K562 (cell line): Measurements from ENCODE around the gene NR6A1. TPM values are rescaled to one million over a fixed set of nuclear protein-coding genes. Genes with fewer than 3 reads are reported as not detected.

Experiments
- ATAC-seq: fragments of 200-7000 bp; cut with Tn5 transposase; 3 replicates; pipeline ENCODE4 v1.9.1; 2020; ENCODE audit warnings: moderate library complexity
- BruUV-seq: library from RNA; stranded (reverse); fragments of 400-500 nt; replicated peaks from 2 replicates; lab custom pipeline; 2021; lab: Mats Ljungman, UMichigan
- CTCF ChIA-PET: fragments of 300-600 bp; formaldehyde crosslinking; extraction: SDS; loops from one replicate; lab custom pipeline; 2021; ENCODE audit warnings: low intra/inter-chr PET ratio; lab: Yijun Ruan, JAX
- POLR2A ChIA-PET: fragments of 300-600, 350-650 bp; sonication (Branson Sonifier 250); formaldehyde crosslinking; extraction: SDS; loops from one replicate; lab custom pipeline; 2021; ENCODE audit warnings: antibody characterized with exemption, inconsistent platforms; lab: Yijun Ruan, JAX
- DNase-seq, 4 experiments: peaks; one replicate each; pipeline versions ENCODE4 v3.0.0 to v3.0.0-alpha.2; 2011 to 2018; ENCODE audit warnings: low spot score in 3 of 4, mixed read lengths in 3 of 4; ENCODE audit errors: extremely low read depth in 1 of 4
- FAIRE-seq: peaks from 2 replicates; lab custom pipeline; 2011; peaks lifted over from hg19 to GRCh38; lab: Jason Lieb, UNC
- H2AFZ ChIP-seq: 2 replicates; pipeline ENCODE4 v1.6.0; 2011; ENCODE audit warnings: low read depth, low read length, control low read depth, inconsistent platforms
- H3K27ac ChIP-seq: fragments of 200-600 bp; 3 replicates; pipeline ENCODE4 v1.8.0; 2011; ENCODE audit warnings: low read depth, mild to moderate bottlenecking, control low read depth, inconsistent platforms, low read length, moderate library complexity, mixed read lengths; ENCODE audit errors: extremely low read depth
- H3K27me3 ChIP-seq, 2 experiments: fragments of 300-600 bp in 1 of 2; 2 replicates in 1 of 2; 3 replicates in 1 of 2; pipeline versions ENCODE4 v1.6.0 to v1.8.0; 2011; ENCODE audit warnings: inconsistent platforms in 2 of 2, low read length in 2 of 2, mild to moderate bottlenecking in 1 of 2, mixed read lengths in 1 of 2, moderate library complexity in 1 of 2; ENCODE audit not compliant: control insufficient read depth in 2 of 2, insufficient read depth in 2 of 2
- H3K36me3 ChIP-seq: fragments of 300-600 bp; 3 replicates; pipeline ENCODE4 v1.8.0; 2011; ENCODE audit warnings: mild to moderate bottlenecking, low read length, inconsistent platforms; ENCODE audit not compliant: control insufficient read depth, insufficient read depth
- H3K4me1 ChIP-seq, 2 experiments: fragments of 200-600 bp in 1 of 2; replicated peaks in 1 of 2; 2 replicates in 1 of 2; 3 replicates in 1 of 2; pipeline versions ENCODE4 v1.5.1 to v1.8.0; 2011; ENCODE audit warnings: inconsistent platforms in 2 of 2, low read length in 2 of 2, mild to moderate bottlenecking in 1 of 2, mixed read lengths in 1 of 2, moderate library complexity in 1 of 2; ENCODE audit not compliant: control insufficient read depth in 2 of 2, insufficient read depth in 2 of 2
- H3K4me2 ChIP-seq: 2 replicates; pipeline ENCODE4 v1.6.1; 2011; ENCODE audit warnings: low read length, control low read depth, inconsistent platforms, mixed read lengths; ENCODE audit not compliant: insufficient read depth
- H3K4me3 ChIP-seq: fragments of 200-600 bp; sonication (generic), shearing (Covaris generic); 2 replicates; pipeline ENCODE4 v1.5.1; 2016; ENCODE audit warnings: control low read depth, inconsistent platforms
- H3K79me2 ChIP-seq: fragments of 200-600 bp; 3 replicates; pipeline ENCODE4 v1.8.0; 2011; ENCODE audit warnings: low read length, inconsistent platforms; ENCODE audit not compliant: control insufficient read depth, insufficient read depth
- H3K9ac ChIP-seq, 2 experiments: 2 replicates each; pipeline versions ENCODE4 v1.6.0 to v1.6.1; 2011; ENCODE audit warnings: low read depth in 2 of 2, low read length in 2 of 2, control low read depth in 1 of 2, inconsistent platforms in 1 of 2, mild to moderate bottlenecking in 1 of 2, mixed read lengths in 1 of 2; ENCODE audit not compliant: insufficient read depth in 1 of 2
- H3K9me1 ChIP-seq: one replicate; pipeline ENCODE4 v1.6.0; 2011; ENCODE audit warnings: inconsistent platforms, mild to moderate bottlenecking, low read length, moderate library complexity; ENCODE audit not compliant: control insufficient read depth, insufficient read depth
- H3K9me3 ChIP-seq: replicated peaks from 2 replicates; pipeline ENCODE4 v1.5.1; 2011; ENCODE audit warnings: low read depth, low read length, inconsistent platforms; ENCODE audit not compliant: control insufficient read depth, insufficient read depth
- H4K20me1 ChIP-seq: replicated peaks from 2 replicates; pipeline ENCODE4 v1.6.1; 2011; ENCODE audit warnings: low read length, inconsistent platforms, mixed read lengths; ENCODE audit not compliant: control insufficient read depth, insufficient read depth
- CREBBP ChIP-seq: IDR thresholded peaks from one replicate; pipeline ENCODE4 v1.6.1; 2012; ENCODE audit warnings: low read depth, mild to moderate bottlenecking, control low read depth, inconsistent platforms, low read length
- CSDE1 ChIP-seq, 2 experiments: fragments of 450-650 bp; IDR thresholded peaks; 2 replicates each; pipeline ENCODE4 v1.6.1; 2016; ENCODE audit warnings: mild to moderate bottlenecking in 1 of 2
- GATAD2B ChIP-seq: fragments of 450-650 bp; IDR thresholded peaks from 2 replicates; pipeline ENCODE4 v1.6.1; 2017; ENCODE audit warnings: mild to moderate bottlenecking, borderline replicate concordance
- HNRNPH1 ChIP-seq: fragments of 200-400 bp; formaldehyde crosslinking; optimal IDR thresholded peaks from 2 replicates; pipeline ENCODE3; 2017; ENCODE audit warnings: low read depth, mild to moderate bottlenecking, low read length, moderate library complexity
- POLR2B ChIP-seq: fragments of 450-650 bp; IDR thresholded peaks from 2 replicates; pipeline ENCODE4 v1.6.1; 2018; ENCODE audit warnings: low read depth; ENCODE audit not compliant: partially characterized antibody
- ZNF282 ChIP-seq: sonication (generic); formaldehyde crosslinking; IDR thresholded peaks from 2 replicates; pipeline ENCODE4 v1.8.1; 2023; ENCODE audit warnings: missing genetic modification reagents
- ZNF584 ChIP-seq: fragments of 200-800 bp; sonication (Bioruptor generic); IDR thresholded peaks from 2 replicates; pipeline ENCODE4 v1.6.1; 2016; ENCODE audit warnings: low read depth, mild to moderate bottlenecking, missing genetic modification characterization, missing compliant biosample characterization
- WGBS: fragments of 100-300 bp; shearing (Covaris generic); methylation state at CpG from one replicate; pipeline ENCODE4 v1.1.6; 2016; ENCODE audit warnings: low coverage, mixed read lengths; ENCODE audit not compliant: insufficient coverage; ENCODE audit errors: missing lambda C conversion rate; 5-methylcytosine and 5-hydroxymethylcytosine counted together
- in situ Hi-C: fragments of 300-500 bp; cut with MboI; formaldehyde crosslinking; loops from 4 replicates; pipeline ENCODE4 v1.15.0; 2018; ENCODE audit warnings: inconsistent platforms, mixed read lengths
- intact Hi-C: fragments of 100-400 bp; cut with micrococcal nuclease; formaldehyde crosslinking; loops from 2 replicates; pipeline ENCODE4 v1.14.2; 2022
- polyA plus RNA-seq, 8 experiments: library from polyadenylated mRNA; depleted of rRNA in 4 of 8; stranded (reverse) in 5 of 8; unstranded in 3 of 8; fragments of >200 nt; fragmentation: Nextera tagmentation in 2 of 8; fragmentation: Illumina TruSeq in 1 of 8; extraction: Ambion mirVana in 2 of 8; extraction: Trizol in 1 of 8; gene quantifications; 2 replicates each; pipeline versions ENCODE4 v1.2.1 to v1.2.3, GENCODE V29; 2011 to 2014; ENCODE audit warnings: inconsistent platforms in 1 of 8, missing spikeins in 1 of 8
- total RNA-seq, 7 experiments: library from RNA; depleted of rRNA in 6 of 7; stranded (reverse); fragments of >200 nt in 6 of 7; fragmentation: Illumina TruSeq in 2 of 7; extraction: Trizol in 2 of 7; gene quantifications; 2 replicates each; pipeline versions ENCODE4 v1.2.1 to v1.2.3, GENCODE V29; 2011 to 2021; ENCODE audit warnings: low replicate concordance in 1 of 7
- TF ChIP-seq, protein P1 (sequence below): IDR thresholded peaks from 3 replicates; pipeline ENCODE4 v1.6.1; 2011; ENCODE audit warnings: borderline replicate concordance, mild to moderate bottlenecking; ENCODE audit not compliant: insufficient read length, insufficient read depth

Gene NR6A1
- total and polyA plus RNA-seq, 9 of the 15 experiments (the other 6 are each of a cell fraction or from before 2014, with no cell fraction given), result 9.7 to 55.4 (median 28.3) TPM

GRCh38 chr9:124576751-124577150, 194.4 kb downstream of the NR6A1 start:
- POLR2A ChIA-PET, result interaction anchor here (0.6 to 2.5 kb wide), 4 partner anchors 9 to 394 kb away, joined by 4 to 9 read pairs (median 6); no protein-coding TSS in a partner anchor
- TF ChIP-seq ZNF584 (CRISPR knock-in tag) (no peak), GATAD2B (no peak), CSDE1 (IDR thresholded peaks at IDR 0.05) (no peak), CREBBP (no peak), POLR2B (no peak), ZNF282 (no peak), HNRNPH1 (no peak)
- TF ChIP-seq, protein P1, sequence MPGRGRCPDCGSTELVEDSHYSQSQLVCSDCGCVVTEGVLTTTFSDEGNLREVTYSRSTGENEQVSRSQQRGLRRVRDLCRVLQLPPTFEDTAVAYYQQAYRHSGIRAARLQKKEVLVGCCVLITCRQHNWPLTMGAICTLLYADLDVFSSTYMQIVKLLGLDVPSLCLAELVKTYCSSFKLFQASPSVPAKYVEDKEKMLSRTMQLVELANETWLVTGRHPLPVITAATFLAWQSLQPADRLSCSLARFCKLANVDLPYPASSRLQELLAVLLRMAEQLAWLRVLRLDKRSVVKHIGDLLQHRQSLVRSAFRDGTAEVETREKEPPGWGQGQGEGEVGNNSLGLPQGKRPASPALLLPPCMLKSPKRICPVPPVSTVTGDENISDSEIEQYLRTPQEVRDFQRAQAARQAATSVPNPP, result no peak
- intact Hi-C loops (no loop called here), in situ Hi-C loops (no loop called here)
- FAIRE-seq, result no peak
- no peak for DNase-seq
- Histone ChIP-seq H3K9ac (no peak overlapping the region), H3K4me2 (no peak overlapping the region), H3K4me1 (no peaks in the 10 kb centered on the region), H3K27ac (no peak overlapping the region), H3K9me1 (no peaks in the 10 kb centered on the region), H3K9me3 (no peaks in the 10 kb centered on the region), H3K27me3 (no peaks in the 10 kb centered on the region), H3K36me3 (no peaks in the 10 kb centered on the region), H3K4me3 (no peak overlapping the region), H2AFZ (no peak overlapping the region), H3K79me2 (peaks cover 16% of the 10 kb centered on the region; the same call in 2 of the 3 replicates), H4K20me1 (no peaks in the 10 kb centered on the region; the same call in 1 of the 2 replicates)
- WGBS, result 80% methylated on average over 6 of the region's 6 CpGs
- CTCF ChIA-PET, result no interaction called here
- BruUV-seq, result no TSS peak
- ATAC-seq, result no peak
